HG03280 (cell line): ENCODE measurements around the gene COQ7.

ENCODE experiments used
- ATAC-seq: cut with Tn5 transposase; IDR thresholded peaks from one replicate; pipeline ENCODE4 v1.9.1; 2021; ENCODE audit warnings: mild to moderate bottlenecking, moderate library complexity; ENCODE audit not compliant: unreplicated experiment

The COQ7 gene

DNA sequence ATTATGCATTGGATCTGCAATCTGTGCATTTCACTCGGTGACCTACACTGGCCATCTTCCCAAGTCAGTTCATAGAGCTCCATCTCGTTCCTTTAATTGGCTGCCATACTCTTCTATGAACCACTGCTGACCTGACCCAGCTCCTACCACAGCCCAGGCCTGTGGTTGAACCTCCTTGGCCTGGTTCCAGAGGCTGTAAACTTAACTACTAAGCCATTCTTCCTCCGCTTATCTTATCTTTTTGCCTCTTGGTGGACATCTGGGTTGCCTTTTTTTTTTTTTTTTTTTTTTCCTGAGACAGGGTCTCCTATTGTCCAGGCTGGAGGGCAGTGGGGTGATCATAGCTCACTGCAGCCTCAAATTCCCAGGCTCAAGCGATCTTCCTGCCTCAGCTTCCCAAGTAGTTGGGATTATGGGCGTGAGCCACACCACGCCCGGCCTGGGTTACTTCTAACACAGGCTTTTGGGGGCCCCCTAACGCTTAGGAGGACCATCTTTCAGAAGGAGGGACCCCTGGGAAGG, 18.3 kb downstream of the COQ7 start:
- ATAC-seq, result no peak

DNA sequence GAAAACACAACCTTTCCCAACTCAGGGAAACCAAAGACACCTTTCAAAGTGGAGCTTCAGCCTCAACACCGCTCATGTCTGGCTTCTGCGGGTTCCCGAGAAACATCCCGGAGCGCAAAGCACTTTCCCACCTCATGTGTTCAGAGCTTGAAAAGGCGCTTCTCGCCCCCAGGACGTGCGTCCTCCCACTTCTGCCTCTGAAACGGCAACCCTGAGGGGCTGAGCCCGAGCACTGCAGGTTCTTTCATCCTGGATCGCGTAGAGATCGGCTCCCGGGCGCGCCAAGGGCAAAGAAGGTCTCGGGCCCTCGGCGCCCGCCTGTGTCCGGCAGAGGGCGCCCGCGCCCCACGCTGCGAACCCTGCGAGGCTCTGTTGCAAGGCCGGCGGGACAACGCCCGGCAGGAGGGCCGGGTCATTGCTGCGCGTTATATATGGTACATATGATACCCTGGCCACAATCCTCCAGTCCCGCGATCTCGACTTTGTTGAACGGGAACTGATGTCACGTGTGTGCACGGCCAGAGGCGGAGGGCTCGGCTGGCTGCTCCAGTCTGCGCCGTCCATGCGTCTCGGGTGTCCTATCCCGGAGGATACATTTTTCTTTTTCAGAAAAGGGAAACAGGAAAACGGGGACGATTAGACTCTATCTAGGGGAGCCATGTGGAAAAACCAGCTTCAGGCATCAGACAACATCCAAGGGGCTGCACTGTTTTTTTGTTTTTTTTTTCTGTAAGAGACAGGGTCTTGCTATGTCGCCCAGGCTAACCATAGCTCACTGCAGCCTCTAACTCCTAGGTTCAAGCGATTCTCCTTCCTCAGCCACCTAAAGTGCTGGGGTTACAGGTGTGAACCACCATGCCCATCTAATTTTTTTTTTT, 19.1 kb downstream of the COQ7 start:
- no peak for ATAC-seq

DNA sequence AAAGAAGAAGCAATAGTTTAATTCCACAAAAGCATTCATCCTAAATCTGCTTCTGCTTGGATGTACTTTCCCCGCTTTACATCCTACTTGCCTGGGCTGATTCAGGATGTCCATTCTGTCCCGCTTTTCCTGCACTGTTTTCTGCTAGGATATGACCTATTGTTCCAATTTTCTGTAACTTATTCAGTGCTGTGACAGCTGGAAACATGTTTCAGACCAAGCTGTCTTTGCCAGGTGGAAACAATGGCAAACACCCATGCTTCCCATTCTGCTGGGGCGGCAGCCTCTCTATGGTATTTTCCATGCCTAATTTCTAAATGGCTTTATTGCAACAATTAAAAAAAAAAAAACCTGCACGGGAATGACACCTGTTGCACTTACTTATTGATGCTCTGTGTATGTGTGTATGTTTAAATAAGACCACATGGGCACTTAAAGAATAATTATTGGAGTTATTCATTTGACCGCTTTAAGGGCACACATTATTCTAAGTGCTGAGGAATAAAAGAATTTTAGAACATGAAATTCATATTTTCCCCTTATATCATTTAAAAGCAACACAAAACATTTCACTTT, 21.0 kb downstream of the COQ7 start:
- ATAC-seq, result no peak

DNA sequence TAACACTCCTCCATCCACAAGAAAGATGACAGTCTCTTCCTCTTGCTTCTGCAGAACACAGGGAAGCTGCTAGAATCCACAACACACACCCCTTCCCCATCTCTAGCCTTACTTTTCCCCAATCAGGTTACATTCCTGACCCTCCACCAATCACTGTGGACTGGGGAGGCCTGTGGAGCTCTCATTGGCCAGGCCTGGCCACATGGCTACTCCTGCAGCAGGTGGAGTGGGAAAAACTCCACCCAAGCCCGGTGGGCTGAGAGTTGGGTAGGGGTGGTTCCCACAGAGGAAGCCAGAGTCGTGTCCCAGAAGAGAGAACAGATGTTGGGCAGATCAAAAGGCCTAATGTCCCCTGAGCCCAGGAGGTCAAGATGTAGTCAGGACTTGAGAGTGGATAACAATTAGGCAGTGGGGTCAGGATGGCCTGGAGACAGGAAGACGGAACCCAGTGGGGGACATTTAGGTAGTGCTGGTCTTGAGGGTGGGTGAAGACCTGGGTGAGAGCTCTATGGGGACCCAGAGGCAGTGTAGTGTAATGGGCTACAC, 22.1 kb downstream of the COQ7 start:
- no peak for ATAC-seq

DNA sequence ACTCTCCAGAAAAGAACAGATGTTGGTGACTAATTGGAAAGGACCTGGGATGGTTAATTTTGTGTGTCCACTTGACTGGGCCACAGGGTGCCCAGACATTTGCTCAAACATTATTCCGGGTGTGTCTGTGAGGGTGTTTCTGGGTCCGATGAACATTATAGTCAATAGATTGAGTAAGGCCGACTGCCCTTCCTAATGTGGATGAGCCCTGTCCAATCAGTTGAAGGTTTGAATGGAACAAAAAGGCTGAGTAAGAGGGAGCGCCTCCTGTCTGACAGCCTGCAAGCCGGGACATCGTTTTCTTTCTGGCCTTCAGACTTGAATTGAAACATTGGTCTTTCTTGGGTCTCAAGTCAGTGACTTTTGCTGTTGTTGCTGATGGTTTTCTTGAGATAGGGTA, 23.5 kb downstream of the COQ7 start:
- ATAC-seq, result no peak

DNA sequence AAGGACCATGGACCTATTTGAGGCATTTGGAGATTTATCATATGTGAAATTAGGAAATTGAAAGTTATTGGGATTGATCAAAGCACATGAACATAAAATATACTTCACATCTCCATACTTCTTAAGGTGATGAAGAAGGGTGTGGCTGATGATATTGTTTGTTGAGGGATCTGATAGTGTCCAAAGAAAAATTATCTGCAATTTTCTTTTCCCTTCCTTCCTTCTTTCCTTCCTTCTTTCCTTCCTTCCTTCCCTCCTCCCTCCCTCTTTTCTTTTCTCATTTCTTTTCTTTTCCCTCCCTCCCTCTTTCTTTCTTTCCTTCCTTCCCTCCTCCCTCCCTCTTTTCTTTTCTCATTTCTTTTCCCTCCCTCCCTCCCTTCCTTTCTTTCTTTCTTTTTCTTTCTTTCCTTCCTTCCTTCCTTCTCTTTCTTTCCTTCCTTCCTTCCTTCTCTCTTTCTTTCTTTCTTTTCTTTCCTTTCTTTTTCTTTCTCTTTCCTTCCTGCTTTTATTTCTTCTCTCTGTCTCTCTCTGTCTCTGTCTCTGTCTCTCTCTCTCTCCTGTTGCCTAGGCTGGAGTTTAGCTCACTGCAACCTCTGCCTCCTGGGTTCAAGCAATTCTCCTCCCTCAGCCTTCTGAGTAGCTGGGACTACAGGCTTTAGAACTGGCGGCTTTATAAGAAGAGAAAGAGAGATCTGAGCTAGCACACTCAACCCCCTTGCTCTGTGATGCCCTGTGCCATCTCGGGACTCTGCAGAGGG, 25.4 kb downstream of the COQ7 start:
- no peak for ATAC-seq

DNA sequence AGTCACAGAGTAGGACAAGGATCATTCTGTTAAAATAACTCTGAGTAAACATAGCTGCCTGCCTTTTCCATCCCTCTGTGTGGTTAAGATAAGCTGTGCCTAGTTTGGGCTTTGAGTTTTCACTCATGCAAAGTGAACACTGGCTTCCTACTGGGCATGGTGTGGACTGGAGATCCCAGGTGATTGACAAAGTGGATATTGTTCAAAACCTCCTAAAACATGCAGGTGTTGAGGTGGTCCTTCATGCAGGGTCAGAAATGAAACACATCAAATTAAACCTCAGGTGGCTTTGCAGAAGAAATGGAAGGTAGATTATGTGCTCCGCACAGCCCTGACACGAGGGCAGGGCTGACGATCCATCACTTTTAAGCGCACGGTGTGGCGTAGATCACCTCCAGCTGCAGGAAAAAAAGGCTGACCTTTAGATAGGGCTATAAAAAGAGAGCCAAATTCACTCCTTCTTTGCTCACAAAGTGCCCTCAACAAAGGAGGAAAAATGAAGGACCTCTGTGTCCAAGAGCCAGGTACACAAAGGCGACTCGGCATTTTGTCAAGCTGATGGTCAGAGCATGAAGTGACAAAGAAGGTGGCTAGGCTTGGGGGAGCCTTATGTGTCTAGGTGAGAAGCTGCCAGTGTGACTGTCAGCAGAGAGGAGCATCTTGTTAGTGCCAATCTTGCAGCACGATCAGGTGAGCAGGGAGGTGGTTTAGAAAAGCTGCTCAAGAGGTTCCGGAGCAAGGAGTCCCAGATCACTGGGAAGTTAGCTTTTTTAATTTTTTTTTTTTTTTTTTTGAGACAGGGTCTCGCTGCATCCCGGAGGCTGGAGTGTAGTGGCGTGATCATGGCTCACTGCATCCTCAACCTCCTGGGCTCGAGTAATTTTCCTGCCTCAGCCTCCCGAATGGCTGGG, 26.5 kb downstream of the COQ7 start:
- ATAC-seq, result no peak

DNA sequence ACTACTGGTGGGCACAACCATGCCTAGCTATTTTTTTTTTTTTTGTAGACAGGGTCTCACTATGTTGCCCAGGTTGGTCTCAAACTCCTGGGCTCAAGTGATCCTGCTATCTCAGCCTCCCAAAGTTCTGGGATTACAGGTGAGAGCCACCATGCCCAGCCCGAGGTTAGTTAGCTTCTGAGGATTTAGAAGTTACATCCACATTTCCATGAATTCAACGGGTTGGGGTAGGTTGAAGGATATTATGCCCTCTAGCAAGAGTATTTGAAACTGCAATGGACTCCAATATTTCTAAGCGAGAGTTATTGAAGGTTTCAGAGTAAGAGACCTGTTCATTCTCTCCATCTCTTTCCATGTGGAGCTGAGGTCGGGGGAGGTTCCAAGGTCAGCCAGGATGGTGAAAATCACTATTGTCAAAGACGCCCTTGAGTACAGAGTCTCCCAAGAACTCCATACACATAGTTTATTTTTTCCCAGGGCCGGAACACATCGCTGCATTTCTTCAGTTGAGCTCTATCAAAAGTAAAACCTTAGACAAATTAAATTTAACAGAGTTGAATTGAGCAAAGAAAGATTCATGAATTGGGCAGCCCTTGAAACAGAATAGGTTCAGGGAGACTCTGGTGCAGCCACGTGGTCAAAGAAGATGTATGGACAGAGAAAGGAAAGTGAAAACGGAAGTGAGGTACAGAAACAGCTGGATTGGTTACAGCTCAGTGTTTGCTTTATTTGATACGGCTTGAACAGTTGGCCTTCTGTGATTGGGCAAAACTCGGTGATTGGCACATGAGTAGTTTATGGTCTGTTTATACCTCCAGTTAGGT, 27.3 kb downstream of the COQ7 start:
- no peak for ATAC-seq

DNA sequence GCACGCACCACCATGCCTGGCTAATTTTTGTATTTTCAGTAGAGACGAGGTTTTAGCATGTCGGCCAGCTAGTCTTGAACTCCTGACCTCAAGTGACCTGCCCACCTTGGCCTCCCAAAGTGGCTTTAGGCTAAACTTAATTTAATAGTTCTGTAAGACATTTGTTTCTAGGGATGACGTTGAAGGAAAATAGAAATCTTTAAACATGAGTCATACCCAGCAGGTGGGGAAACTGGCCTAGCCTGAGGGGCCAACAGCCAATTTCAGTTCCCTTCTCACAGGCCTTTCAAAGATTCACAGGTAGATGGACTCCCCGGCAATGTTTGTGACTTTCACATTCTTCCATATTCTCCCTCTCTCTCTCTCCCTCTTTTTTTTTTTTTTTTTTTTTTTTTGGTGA, 28.2 kb downstream of the COQ7 start:
- no peak for ATAC-seq

DNA sequence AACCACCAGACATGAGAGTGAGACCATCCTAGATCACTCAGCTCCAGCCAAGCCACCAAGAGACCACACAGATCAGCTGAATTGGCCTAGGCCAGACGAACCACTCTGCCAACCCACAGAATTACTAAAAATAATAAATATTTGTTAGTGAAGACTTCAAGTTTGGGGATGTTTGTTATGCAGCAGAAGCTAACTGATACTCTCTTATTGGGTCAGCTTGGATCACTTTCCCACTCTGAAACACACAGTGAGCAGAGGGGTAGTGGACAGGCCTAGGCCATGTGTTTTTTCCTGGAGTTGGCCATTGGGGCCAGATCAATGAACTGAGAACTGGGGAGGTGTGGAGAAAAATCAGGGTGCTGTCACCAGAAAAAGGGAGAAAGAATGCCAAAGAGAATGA, 30.8 kb downstream of the COQ7 start:
- no peak for ATAC-seq

DNA sequence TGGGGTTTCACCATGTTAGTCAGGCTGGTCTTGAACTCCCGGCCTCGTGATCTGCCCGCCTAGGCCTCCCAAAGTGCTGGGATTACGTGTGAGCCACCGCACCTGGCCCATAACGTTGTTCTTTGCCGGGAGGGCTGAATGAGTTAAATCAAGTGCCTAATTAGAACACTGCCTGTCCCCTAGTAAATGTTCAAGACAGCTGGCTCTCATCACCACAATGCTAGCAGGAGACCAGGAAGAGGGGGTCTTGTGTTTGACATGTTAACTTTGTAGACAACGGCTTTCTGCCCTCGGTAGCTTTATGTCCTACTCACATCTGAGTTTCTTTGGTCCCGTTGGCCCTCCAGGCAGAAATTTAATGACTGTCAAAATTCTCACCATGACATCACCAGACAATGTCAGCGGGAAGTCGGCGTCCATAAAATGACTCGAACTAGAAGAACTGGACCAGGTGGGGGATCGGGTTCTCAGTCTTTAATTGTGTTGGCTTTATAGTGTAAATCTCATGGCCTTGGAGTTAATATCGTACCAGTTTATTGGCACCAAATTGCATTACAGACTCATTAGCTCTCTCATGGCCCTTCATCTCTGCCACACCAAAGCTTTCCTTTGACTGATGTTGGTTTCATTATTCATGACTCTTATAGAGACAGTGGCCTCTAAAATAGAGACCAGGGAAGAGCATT, 34.9 kb downstream of the COQ7 start:
- no peak for ATAC-seq

DNA sequence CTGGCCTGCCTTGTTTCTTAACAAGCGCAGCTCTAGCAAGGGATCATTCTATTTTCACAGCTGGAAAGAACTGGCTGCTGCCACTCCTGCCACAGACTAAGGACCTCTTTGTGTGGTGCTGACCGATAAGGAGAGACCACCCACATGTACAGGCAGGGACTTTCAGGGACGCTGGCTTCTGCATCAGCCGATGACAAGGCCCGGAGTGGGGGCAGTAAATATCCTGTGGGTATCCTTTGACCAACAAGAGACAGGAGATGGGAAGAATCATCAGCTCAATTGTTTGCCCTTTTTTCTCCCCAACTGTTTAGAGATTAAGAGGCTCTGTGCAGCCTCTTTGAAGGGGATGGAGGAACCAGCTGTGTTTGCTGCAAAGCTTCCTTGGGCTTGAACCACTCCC, 37.2 kb downstream of the COQ7 start:
- ATAC-seq, result no peak

DNA sequence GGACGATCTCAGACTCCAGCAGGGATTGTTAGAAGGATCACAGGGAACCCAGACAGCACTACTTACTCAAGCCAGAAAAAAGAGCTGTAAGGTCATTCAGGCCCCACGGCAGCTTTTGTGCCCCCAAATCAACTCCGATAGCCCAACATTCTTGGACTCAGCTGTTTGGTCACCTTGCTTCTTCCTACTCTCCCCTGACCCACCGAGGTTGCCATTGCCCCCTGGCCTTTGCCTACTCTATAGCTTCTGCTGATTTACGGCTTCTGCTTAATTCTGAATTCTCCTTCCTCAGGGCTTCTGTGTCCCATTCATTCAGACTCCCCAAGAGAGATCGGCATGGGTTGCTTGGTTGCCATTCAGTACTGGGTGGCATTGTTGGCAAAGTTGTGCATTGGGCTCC, 37.7 kb downstream of the COQ7 start:
- ATAC-seq, result no peak

DNA sequence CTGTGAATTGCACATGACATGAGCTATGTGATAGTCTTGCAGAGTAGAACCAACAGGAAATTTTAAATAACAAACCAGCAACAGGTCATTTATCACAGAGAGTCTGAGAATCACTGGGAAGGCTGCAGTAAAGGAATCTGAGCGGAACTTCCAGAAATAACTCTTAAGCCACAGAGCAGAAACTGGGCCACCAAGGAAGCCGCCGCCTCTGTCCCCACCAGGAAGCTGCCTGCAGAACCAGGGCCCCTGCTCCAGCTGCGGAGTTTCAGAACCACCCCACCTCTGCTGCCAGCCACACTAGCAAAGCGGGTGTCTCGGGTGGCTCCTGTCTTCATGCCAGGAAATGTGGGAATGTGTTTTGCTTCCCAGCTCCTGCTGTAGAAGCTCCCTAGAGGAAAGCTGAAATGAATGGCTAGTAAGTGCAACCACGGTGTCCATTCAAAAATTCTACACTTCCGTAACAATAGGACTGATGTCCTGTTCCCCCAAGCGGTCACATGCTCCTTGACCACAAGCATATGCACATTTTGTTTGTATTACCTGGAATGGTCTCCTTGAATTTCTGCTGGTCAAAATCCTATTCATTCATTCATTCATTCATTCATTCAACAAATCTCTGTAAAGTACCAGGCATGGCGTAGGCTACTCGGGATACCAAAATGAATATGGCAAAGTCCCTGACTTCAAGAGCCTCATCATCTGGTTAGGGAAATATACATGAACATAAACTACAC, 38.6 kb downstream of the COQ7 start:
- ATAC-seq, result no peak

DNA sequence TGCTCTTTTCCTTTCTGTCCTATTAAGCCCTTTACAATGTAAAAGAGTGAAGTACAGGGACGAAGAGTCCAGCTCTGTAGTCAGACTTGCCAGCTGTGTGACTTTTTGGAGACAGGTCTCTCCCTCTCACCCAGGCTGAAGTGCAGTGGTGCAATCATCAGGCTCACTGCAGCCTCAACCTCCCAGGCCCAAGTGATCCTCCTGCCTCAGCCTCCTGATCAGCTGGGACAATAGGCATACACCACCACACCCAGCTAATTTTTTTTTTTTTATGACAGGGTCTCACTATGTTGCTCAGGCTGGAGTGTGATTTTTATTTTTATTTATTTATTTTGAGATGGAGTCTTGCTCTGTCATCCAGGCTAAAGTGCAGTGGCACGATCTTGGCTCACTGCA, 39.2 kb downstream of the COQ7 start:
- no peak for ATAC-seq

DNA sequence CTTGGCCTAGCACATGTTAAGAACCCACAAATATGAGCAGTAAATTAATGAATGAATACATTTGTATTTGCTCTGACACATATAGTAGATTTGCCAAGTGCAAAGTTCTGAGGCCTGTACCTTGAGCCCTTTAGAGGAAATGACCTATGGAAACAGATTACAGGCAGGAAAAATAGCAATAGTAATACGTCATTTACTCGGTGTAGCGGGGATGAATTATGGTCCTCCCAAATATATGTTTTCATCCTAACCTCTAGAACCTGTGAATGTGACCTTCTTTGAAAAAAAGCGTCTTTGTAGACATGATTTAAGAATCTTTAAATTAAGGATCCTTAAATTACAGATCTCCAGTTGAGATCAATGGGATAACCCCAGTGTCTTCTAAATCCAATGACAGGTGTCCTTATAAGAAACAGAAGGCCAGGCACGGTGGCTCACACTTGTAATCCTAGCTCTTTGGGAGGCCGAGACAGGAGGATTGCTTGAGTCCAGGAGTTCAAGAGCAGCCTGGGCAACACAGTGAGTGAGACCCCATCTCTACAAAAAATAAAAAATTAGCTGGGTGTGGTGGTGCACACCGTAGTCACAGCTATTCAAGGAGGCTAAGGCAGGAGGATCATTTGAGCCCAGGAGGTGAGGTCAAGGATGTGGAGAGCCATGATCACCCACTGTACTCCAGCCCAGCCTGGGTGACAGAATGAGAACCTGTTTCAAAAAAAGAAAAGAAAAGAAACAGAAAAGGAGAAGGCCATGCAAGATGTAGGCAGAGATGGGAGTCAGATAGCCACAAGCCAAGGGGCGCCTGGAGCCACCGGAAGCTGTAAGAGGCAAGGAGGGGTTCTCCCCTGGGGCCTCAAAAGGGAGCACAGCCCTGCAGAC, 41.2 kb downstream of the COQ7 start:
- no peak for ATAC-seq

DNA sequence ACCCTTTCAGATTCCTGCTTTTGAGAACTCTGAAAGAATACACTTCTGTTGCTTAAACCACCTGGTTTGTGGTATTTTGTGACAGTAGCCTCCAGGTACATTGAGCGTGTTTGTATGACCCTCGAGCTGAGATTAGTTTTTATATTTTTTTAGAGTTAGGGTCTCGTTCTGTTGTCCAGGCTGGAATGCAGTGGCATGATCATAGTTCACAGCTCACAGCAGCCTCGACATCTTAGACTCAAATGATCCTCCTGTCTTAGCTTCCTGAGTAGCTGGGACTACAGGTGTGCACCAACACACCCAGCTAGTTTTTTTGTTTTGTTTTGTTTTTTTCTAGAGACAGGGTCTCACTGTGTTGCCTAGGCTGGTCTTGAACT, 41.9 kb downstream of the COQ7 start:
- no peak for ATAC-seq
